Ascending aorta (tissue), 2 donors: ENCODE data around the gene SEPTIN2. TPM values are rescaled to one million over a fixed set of nuclear protein-coding genes. Genes with fewer than 3 reads are reported as not detected.

Source experiments
- DNase-seq, 2 donors: peaks; one replicate each; pipeline ENCODE4 v3.0.0-alpha.2; 2019; ENCODE audit warnings: low spot score in 2 of 2
- H3K27ac ChIP-seq, 2 donors: fragments of 200-600 bp; sonication (generic); one replicate each; pipeline ENCODE4 v1.5.1; 2016 to 2017; ENCODE audit warnings: mild to moderate bottlenecking in 1 of 2
- H3K27me3 ChIP-seq: fragments of 200-600 bp; sonication (generic); one replicate; pipeline ENCODE4 v1.5.1; 2017
- H3K36me3 ChIP-seq, 2 donors: fragments of 200-600 bp; sonication (generic); one replicate each; pipeline ENCODE4 v1.5.1; 2016
- H3K4me1 ChIP-seq, 2 donors: fragments of 200-600 bp; sonication (generic); one replicate each; pipeline ENCODE4 v1.5.1; 2016 to 2017; ENCODE audit warnings: mild to moderate bottlenecking in 1 of 2
- H3K4me3 ChIP-seq, 2 donors: fragments of 200-600 bp; sonication (generic); one replicate each; pipeline ENCODE4 v1.5.1; 2016 to 2017; ENCODE audit warnings: mild to moderate bottlenecking in 1 of 2
- H3K9me3 ChIP-seq, 2 donors: fragments of 200-600 bp; sonication (generic); one replicate each; pipeline ENCODE4 v1.5.1; 2016
- CTCF ChIP-seq, 3 experiments: fragments of 200-600 bp in 2 of 3; fragments of 450-650 bp in 1 of 3; sonication (generic) in 2 of 3; IDR thresholded peaks; one replicate each; pipeline ENCODE4 v1.5.1; 2016 to 2019; ENCODE audit warnings: antibody characterized with exemption in 3 of 3, mild to moderate bottlenecking in 1 of 3, moderate library complexity in 1 of 3
- intact Hi-C: fragments of 100-400 bp; cut with DNase I; formaldehyde crosslinking; loops from one replicate; pipeline ENCODE4 v1.15.1; 2023
- total RNA-seq: library from RNA; depleted of rRNA; stranded (reverse); fragments of >200 nt; gene quantifications from one replicate; pipeline ENCODE4 v1.1.0, GENCODE V29; 2016

Gene SEPTIN2
- total RNA-seq, 1 donor from 2014 or later = 248 TPM

GRCh38 chr2:241352227-241352626 lies 36.5 kb downstream of the SEPTIN2 start:
- Histone ChIP-seq H3K4me1 (peaks cover under 1 to 8% of the 10 kb centered on the region in 2 donors), H3K27ac (no peak overlapping the region), H3K9me3 (no peaks in the 10 kb centered on the region), H3K36me3 (peaks cover 47 to 60% of the 10 kb centered on the region in 2 donors), H3K27me3 (no peaks in the 10 kb centered on the region), H3K4me3 (no peak overlapping the region)
- no peak for TF ChIP-seq CTCF (IDR thresholded peaks at IDR 0.05)
- intact Hi-C loops = loop anchor here (10.0 kb wide), 1 partner anchor 383 kb away; the partner anchor contains the start of gene D2HGDH
- DNase-seq = no peak

- H3K9me3 ChIP-seq = no peaks in the 10 kb centered on the region
- peak in 1 of 3 experiments; percentile 7 for TF ChIP-seq CTCF (IDR thresholded peaks at IDR 0.05)
- intact Hi-C loops = loop anchor here (5.0 to 10.0 kb wide), 2 partner anchors 152 to 380 kb away; partner anchors contain the start of genes D2HGDH and STK25
- peak overlapping the region; percentile 34 to 36 for H3K4me3 ChIP-seq
- H3K4me1 ChIP-seq = peaks cover 8 to 31% of the 10 kb centered on the region in 2 donors
- H3K27me3 ChIP-seq = no peaks in the 10 kb centered on the region
- peak; percentile 51 to 90 for DNase-seq
- H3K36me3 ChIP-seq = peaks cover 20 to 33% of the 10 kb centered on the region in 2 donors
- H3K27ac ChIP-seq = peak overlapping the region; percentile 75 to 84
Observed at GRCh38 chr2:241354668-241355658, 39.2 kb downstream of the SEPTIN2 start.

- H3K4me3 ChIP-seq = peak within 1 kb of the TSS; percentile 69 to 79
- TF ChIP-seq CTCF (IDR thresholded peaks at IDR 0.05) = no peak
- peak; percentile 99 to 100 for DNase-seq
- intact Hi-C loops = loop anchor here (1.0 to 10.0 kb wide), 7 partner anchors 23 to 379 kb away; partner anchors contain the start of genes ATG4B, D2HGDH, HDLBP and SEPTIN2
- H3K4me1 ChIP-seq = peaks cover 8 to 31% of the 10 kb centered on the region in 2 donors
- H3K27ac ChIP-seq = peak within 1 kb of the TSS; percentile 90
- H3K27me3 ChIP-seq = no peaks in the 10 kb centered on the region
- no peaks in the 10 kb centered on the region for H3K9me3 ChIP-seq
- H3K36me3 ChIP-seq = peaks cover 7 to 20% of the 10 kb centered on the region in 2 donors
Observed at GRCh38 chr2:241355983-241356870, 40.5 kb downstream of the SEPTIN2 start, which contains the start of gene FARP2. Gene FARP2 (plus strand): TSS chr2:241356285. CDS start chr2:241373108, 16,823 bp downstream.

- no peak for DNase-seq
- Histone ChIP-seq H3K4me1 (peaks cover 8 to 31% of the 10 kb centered on the region in 2 donors), H3K4me3 (peak overlapping the region; percentile 69 to 79), H3K9me3 (no peaks in the 10 kb centered on the region), H3K36me3 (peaks cover under 1 to 14% of the 10 kb centered on the region in 2 donors), H3K27me3 (no peaks in the 10 kb centered on the region), H3K27ac (peak overlapping the region; percentile 90)
- no peak for TF ChIP-seq CTCF (IDR thresholded peaks at IDR 0.05)
- intact Hi-C loops = loop anchor here (1.0 to 10.0 kb wide), 7 partner anchors 22 to 378 kb away; partner anchors contain the start of genes ATG4B, D2HGDH, HDLBP and SEPTIN2
Observed at GRCh38 chr2:241356871-241357260, 41.1 kb downstream of the SEPTIN2 start.

GRCh38 chr2:241357531-241357930 lies 41.8 kb downstream of the SEPTIN2 start:
- no peak overlapping the region for H3K27ac ChIP-seq
- TF ChIP-seq CTCF (IDR thresholded peaks at IDR 0.05) = no peak
- H3K36me3 ChIP-seq = peaks cover 0 to 7% of the 10 kb centered on the region in 2 donors
- intact Hi-C loops = loop anchor here (2.0 to 10.0 kb wide), 3 partner anchors 85 to 377 kb away; partner anchors contain the start of genes D2HGDH and STK25
- H3K9me3 ChIP-seq = no peaks in the 10 kb centered on the region
- peaks cover 8 to 31% of the 10 kb centered on the region in 2 donors for H3K4me1 ChIP-seq
- DNase-seq = no peak
- H3K4me3 ChIP-seq = peak overlapping the region; percentile 69 to 79
- H3K27me3 ChIP-seq = no peaks in the 10 kb centered on the region
